HT-29 (cell line): ENCODE results near the gene FKBP7. TPM values are rescaled to one million over a fixed set of nuclear protein-coding genes. Genes with fewer than 3 reads are reported as not detected.
"Not testable (repeated sequence)": the region's sequence is repeated elsewhere in the genome, so short reads cannot be mapped to it uniquely, and the experiment has no call there.

Source experiments
- DNase-seq: peaks from one replicate; pipeline ENCODE4 v3.0.0-alpha.2; 2015; ENCODE audit warnings: low spot score
- total RNA-seq: library from RNA; depleted of rRNA; stranded (reverse); fragments of >200 nt; shearing (Covaris generic); gene quantifications from 2 replicates; pipeline ENCODE4 v1.2.3, GENCODE V29; 2014

The FKBP7 gene
- total RNA-seq, 1 experiment from 2014 or later, result 0.03 TPM

DNA sequence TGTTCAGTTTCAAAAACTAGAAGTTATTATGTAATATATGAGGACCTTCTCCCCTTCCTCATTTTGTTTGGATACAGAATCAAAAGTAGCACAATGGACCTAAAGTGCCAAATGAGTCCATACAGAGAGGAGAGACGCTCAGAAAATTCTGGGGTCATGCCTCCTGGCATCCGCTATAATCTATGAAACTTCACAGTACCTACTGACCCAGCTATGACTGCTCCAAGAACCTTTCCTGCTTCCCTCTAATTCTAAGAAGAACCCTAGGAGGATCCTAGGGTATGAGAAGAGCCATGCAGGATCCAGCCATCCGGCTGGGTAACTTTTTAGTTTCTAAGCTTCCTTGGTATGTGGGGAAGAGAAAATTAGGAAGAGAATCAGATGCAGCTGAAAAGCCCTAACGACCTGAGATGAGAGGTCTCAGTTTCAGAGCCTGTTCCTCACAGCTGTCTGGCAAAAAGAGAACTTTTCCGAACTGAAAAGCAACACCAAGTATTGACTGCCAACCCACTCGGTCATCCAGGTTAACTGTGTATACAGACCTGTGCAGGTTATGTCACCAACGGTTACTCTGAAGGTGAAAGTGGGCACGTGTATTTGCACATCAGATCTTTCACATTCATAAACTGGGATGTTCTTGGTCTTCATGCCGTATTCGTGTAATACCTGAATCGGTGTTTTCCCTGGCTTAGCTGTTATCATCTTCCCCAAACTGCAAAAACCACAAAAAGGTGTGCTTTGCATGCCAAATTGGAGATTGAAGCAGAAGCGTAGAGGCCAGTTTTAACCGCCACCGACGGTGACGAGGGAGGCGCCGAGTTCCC lies 28.5 kb downstream of the FKBP7 start:
- peak; percentile 74 for DNase-seq

DNA sequence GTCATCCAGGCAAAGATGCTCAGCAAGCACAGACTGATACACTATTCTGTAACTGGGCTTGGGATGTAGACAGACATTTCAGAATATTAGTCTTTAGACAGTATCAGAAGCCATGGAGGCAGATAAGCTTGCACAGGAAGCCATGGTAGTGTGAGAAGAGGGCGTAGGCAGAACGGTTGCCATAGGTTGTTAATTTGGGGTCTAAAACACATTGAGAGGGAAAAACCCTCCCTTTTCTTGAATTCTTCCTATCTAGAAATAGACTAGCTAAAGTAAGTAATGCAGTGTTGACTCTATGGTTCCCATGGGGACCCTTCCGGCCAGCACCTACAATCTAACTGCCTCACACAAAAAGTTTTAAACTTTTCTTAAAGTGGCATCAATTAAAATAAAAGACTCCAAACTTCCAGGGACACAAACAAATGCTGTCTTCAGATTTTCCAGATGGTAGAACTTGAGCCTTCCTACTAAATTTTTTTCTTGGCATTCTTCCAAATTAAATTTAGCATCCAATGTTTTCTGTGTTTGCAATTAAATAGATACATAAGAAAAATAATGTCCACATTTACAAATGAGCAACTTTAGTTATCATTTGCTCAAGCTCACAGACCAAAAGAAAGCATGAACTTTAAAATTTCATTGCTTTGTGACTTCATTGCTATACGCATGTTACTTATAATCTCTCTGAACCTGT lies 29.3 kb downstream of the FKBP7 start:
- DNase-seq, result no peak

DNA sequence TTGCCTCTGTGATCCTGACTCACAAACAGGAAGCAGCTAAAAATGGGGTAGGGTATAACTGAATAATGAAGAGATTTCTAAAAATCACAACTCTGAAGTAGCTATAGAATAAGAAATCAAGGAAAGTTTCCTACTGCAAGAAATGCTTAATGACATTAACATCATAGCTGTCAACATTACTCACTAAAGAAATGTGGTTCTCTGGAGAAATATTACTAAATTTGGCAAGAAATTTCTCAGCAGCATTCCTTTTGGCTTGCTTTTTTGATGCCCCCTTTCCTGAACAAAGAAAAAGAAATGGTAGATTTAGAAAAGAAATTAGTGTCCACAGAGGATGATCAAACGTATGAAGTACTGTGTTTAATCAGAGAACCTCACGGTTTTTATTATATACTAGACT lies 37.0 kb downstream of the FKBP7 start:
- DNase-seq, result no peak

DNA sequence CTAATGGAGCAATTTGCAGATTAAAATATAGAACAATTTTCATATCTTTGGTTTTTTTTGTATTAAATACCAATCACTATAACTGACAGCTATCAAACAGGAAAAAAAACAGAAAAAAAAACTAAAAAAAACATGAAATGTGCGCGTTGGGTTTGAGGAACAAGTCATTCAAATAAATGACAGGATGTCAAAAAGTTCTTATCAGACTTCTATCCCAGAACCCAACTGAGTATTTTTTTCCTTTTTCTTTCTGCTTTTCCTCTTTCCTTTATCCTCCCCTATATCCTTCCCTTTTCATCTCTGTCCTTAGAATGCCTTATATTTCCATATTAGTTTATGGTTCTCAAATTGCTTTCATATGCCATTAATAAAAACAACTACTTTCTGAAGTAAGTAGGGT lies 41.7 kb downstream of the FKBP7 start:
- no peak for DNase-seq

DNA sequence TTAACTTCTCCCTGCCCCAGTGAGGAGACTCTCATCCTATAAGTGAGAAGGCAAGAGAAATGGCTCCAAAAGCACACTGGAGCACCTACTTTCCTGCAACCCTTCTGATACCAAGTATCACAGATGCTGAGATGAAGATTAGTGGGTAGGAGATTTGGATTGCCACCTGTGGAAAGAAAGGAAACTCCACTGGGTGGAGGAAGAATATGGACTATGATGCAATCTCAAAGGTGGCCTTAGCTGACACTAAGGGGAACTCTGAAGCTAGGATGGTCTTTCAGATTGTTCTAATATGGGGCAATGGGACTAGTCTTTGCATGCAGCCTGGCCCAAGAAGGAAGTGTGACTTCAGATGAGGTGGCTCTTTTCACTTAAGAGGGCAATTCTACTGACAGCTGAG lies 49.1 kb downstream of the FKBP7 start:
- DNase-seq, result no peak

DNA sequence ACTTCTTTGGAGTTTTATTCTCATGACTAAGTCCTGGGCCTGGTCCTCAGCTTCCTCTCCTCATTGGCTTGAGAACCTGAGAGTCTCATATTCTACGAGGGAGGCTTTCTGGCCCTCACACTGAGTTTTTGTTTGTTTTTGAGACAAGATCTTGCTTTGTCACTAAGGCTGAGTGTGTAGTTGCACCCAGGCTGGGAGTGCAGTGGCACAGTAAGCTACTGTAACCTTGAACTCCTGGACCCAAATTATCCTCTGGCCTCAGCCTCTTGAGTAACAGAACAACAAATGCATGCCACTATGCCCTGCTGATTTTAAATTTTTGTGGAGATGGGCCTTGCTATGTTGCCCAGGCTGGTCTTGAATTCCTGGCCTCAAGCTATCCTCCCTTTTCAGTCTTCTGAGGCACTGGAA lies 50.0 kb downstream of the FKBP7 start:
- no peak for DNase-seq

DNA sequence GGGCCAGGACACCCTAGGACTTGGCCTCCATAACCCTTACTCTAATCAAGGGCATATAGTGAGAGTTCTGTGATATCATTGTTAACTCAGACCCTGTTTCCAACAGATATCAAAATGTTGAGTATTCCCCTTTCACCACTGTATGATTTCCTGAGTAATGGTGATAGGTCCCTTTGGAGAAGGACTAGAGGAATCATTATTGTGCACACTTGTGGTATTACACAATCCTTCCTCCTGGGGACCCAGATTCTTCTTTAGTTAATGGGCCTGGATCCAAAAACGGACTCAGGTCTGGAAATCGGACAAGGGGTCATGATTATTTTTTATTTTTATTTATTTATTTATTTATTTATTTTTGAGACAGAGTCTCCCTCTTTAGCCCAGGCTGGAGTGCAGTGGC lies 50.9 kb downstream of the FKBP7 start:
- no peak for DNase-seq

DNA sequence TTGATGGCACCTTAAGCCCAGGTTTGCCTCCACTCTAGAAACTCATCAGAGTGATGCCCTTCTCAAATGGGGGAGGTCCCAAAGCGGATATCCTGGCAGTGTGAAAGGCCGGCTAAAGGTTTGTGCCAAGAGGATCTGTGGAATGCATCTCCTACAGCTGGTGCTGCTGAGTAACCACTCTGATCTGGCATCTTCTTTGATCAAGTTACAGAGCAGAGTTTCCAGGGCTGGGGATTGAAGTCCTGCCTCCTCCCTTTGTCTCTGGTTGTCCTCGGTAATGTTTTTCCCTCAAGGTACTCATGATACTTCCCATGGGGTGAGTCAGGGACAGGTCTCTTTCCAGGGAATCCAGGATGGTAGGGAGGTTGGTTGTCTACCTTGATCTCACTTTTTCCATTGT lies 52.0 kb downstream of the FKBP7 start:
- DNase-seq, result no peak

DNA sequence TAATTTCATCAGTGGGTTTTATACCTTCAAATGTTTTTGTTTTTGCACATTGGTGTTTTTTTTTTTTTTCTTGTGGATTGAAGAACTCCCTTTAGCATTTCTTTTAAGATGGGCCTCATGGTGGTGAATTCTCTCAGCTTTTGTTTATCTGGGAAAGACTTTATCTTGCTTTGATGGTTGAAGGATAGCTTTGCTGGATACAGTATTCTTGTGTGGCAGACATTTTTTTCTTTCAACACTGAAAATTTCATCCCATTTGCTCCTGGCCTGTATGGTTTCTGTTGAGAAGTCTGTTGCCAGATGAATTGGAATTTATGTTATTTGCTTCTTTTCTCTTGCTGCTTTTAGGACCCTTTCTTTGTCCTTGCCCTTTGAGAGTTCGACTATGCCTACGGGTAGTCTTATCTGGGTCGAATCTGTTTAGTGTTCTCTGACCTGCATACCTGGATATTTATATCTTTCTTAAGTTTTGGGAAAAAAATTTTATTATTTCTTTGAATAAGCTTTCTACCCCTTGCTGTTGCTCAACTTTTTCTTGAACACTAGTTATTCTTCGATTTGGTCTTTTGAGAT lies 53.1 kb downstream of the FKBP7 start:
- DNase-seq, result no peak

DNA sequence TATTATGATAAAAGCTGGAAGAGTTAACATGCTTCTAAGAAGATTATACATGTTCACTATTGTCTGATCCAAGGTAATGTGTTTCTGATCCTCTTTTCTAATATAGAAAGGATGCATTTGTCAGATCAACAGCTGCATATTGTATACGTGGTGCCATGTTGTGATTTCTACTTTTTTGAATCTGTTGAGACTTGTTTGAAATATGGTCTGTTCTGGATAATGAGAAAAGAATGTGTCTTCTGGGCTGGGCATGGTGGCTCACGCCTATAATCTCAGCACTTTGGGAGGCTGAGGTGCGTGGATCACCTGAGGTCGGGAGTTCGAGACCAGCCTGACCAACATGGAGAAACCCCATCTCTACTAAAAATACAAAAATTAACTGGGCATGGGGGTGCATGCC lies 54.7 kb downstream of the FKBP7 start:
- not testable (repeated sequence) for DNase-seq

DNA sequence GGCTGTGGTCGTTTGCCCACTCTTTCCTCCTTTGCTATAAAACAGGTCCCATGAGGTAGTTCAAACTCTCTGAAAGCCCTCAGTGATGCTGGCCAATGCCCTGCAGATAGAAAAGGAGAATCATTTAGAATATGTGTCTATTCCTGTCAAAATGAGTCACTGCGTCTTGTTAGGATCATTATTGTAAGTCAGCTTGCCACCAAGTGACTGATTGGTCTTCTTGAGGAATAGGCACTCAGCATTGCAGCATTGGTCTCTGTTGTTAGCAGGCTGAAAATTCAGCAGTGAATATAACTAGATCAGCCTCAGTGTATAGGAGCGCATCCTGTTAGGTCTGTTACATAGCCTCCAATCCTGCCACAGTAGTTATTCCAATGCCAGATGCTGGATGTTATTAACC lies 56.3 kb downstream of the FKBP7 start:
- no peak for DNase-seq

DNA sequence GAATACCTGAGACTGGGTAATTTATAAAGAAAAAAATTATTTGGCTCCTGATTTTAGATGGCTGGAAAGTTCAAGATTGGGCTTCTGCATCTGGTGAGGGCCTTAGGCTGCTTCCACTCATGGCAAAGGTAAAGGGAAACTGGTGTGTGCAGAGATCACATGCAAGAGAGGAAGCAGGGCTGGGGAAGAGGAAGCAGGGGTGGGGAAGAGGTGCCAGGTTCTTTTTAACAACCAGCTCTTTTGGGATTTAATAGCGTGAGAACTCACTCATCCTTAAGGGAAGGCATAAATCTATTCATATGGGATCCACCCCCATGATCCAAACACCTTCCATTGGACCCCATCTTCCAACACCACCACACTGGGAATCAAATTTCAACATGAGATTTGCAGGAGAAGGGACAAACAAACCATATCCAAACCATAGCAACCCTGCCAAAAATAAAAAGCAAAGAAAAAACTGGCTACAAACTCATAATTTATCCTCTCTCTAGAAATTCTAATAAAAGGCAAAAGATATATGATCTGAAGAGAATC lies 57.9 kb downstream of the FKBP7 start:
- no peak for DNase-seq

DNA sequence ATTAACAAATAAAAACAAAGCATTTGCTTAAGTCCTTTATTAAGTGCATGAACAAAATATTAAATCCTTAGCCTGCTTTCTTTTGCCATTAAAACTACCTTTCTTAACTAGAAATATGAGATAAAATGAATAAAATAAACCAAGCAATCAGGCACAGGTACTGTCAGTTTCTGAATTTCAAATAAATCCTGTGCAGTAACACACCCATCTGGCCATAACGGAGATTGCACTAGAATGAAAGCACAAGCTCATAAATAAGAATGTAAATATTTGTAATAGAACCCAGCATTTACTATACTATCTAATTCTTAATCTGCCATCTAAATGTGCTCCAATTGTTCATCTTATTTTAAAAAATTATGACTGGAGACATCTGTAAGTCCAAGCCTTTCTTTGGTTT lies 59.3 kb downstream of the FKBP7 start:
- peak; percentile 36 for DNase-seq

DNA sequence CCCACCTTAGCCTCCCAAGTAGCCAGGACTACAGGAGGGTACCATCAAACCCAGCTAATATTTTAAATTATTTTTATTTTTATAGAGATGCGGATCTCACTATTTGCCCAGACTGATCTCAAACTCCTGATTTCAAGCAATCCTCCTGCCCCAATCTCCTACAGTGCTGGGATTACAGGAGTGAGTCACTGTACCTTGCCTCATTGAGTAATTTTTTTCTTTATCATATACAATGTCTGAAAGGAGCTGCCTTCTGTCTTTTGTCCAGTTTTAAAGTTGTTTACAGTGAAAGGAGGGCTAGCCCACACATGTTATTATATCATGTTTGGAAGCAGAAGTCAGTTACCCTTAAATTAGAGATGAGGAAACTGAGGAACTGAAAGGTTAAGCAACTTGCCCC lies 60.0 kb downstream of the FKBP7 start:
- no peak for DNase-seq

DNA sequence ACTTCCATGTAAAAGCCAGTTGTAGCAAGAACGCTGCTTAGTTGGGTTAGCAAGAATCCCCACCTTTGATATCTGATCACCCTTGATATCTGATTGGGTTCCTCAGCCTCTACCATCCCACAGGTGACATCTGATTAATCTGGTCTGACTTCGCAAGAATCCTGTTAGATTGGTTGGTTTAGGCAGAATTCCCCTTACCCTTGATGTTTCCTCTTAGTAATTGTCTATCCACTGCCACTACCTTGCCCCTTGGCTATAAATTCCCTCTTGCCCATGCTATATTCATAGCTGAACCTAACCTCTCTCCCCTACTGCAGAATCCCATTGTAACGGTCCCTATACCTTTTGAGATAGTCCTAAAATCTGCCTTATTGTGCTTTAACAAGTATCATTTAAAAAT lies 60.5 kb downstream of the FKBP7 start:
- DNase-seq, result no peak

DNA sequence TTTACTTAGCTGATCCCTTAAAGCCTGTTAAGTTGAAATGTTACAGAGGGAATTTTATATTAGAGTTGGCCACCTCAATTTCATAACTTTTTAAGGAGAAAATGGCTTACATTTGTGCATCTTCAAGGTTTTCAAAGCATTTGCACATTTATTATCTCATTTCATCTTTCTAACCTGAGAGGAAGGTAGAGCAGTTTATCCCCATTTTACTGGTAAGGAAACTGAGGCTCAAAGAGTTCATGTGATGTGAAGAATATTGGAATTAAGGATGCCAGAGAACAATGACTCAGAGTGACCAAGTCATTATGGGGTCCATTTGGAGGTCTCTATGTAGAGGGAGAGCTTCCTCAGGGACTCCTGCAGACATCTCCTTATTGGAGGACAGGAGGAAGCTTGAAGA lies 62.4 kb downstream of the FKBP7 start:
- no peak for DNase-seq

DNA sequence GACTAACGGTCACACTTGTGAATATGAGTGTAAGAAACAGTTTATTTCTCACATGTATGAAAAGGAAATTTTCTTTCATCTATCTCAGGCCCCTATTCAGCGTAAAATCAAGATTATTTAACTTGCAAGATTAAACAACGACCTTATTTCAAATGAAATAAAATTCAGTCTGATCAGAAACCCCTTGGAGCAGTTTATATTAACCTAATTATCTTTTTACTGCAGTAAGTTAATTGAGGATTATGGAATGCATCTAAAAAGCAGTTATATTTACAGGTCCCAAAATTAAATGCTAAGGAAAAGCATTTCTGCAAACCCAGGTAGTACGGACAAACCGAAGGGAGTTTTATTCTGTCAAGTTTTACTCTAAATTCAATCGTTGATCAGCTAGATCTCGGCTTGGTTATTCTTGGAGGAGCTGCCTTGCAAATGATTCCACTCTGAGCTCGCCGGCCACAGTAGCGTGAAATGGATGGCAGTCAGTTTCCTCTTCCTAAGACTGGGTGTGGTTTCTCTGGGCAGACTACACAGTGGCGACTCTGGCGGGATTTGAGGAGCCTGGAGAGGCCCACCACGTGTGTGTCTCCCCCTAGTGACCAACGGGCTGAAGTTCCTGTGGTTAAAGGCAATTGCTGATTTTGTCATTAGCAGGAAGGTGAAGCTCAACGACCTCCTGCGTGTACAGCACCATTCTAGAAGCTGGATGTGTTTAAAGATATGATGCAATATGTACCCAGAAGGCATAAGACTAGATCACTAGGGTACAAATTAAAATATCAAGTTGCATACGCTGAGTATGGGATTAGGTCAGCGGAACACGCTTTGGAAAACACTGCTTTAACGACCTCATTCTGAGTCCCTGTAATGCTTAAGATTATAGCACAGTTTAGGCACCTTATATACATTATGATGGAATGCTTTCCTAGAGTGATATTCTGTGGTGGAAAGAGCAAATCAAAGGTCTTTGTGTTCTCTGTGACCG lies 63.8 kb downstream of the FKBP7 start:
- DNase-seq, result peak; percentile 80
